Fibroblast of mammary gland (primary cell): ENCODE results near the gene GNB1.
"Not testable (repeated sequence)": the region's sequence is repeated elsewhere in the genome, so short reads cannot be mapped to it uniquely, and the experiment has no call there.

Experiments used
- DNase-seq: peaks from one replicate; pipeline ENCODE4 v3.0.0-alpha.2; 2010; ENCODE audit warnings: low read depth
- H3K4me3 ChIP-seq: 2 replicates; pipeline ENCODE4 v1.5.1; 2011; ENCODE audit warnings: low read depth, mild to moderate bottlenecking, low read length, moderate library complexity; ENCODE audit not compliant: control insufficient read depth
- CTCF ChIP-seq: conservative IDR thresholded peaks from 2 replicates; pipeline ENCODE4 v1.5.1; 2011; ENCODE audit warnings: low read depth, low read length, inconsistent platforms; ENCODE audit not compliant: control insufficient read depth, insufficient read depth

Gene GNB1

DNA sequence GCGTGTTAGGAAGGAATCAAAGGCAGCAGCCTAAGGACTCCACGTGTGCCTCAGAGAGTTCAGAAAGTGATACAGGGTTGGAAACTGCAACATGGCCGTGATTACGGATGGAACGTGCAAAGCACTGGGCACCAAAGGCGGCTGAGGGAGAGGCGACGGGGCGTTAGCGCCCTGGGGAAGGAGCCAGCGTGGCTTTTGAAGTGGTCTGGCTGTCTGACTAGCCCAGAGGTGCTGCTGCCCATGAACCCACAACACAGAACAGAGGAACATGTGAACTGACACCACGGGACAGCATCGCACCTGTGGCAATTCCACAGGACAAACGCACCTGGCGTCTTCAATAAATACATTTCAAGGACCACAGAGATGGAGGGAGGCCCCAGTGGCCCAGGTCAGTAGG, 46.2 kb upstream of the GNB1 start:
- no peak for TF ChIP-seq CTCF
- H3K4me3 ChIP-seq: no peak overlapping the region
- DNase-seq: no peak

DNA sequence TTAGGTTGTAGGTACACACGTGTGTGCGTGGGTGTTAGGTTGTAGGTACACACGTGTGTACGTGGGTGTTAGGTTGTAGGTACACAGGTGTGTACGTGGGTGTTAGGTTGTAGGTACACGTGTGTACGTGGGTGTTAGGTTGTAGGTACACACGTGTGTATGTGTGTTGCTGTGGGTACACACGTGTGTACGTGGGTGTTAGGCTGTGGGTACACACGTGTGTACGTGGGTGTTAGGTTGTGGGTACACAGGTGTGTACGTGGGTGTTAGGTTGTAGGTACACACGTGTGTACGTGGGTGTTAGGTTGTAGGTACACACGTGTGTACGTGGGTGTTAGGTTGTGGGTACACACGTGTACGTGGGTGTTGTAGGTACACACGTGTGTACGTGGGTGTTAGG, 44.0 kb upstream of the GNB1 start:
- not testable (repeated sequence) for H3K4me3 ChIP-seq, DNase-seq

DNA sequence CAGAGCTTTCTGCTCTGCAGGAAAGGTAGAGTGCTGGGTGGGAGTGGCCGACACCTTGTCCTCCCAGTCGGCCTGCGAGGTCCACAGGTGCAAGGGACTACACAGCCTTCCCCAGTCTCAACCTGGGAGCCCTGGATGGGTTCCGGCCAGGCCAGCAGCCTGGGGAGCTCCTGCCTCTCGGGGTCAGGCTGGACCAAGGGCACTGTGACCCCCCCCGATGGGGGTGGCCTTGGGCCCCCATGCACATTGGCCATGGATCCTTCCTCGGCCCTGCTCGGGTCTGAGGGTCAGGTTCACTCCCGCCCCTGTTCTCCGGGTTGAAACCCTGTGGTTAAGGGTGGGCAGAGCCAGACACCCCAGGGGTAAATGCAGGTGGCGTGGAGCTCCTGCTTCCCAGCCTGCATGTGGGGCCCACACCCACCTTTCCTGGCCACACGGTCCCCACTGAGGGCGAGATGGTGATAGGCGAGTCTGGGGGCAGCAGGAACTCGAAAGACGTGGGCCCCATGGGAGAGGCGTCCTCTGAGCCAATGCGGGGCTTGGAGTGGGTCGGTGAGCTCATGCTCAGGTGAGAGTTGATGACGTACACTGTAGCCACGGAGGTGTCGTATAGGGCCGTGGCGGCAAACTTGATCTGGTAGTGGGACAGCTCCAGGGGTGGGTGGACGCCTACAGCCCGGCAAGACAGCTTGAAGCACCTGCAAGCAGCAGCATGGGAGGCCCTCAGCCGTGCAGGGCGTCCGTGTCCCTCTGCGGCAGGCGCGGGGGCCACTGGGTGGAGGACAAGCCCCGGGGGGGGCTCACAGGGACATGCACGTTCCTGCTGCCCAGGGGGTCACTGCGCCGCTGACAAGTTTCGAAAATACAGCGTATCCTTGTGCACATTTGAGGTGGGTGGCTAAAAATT, 39.0 kb upstream of the GNB1 start:
- no peak for DNase-seq
- H3K4me3 ChIP-seq: no peak overlapping the region
- no peak for TF ChIP-seq CTCF

DNA sequence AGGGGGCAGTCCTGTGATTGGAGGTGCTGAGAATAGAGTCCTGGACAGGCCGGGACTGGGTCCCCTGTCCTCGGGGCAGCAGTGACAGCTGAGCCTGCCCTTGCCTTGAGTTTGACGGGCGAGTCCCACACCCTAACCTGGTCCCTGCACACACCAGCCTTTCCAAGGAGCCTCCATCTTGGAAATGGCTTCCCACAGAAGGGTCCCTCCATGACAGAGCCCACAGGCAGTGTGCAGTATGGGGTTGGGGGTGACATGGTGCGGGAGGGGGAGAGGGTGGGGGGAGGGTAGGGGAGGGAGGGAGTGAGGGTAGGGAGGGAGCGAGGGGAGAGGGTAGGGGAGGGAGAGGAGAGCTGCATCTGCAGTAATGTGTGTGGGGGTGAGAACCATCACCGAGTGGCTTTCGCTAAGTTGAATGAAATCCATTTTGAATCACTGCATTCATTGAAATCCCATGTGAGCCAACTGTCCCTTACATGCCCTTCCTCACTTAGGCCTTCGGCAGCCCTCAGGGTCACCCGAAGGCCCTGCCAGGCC, 38.3 kb upstream of the GNB1 start:
- H3K4me3 ChIP-seq: no peak overlapping the region
- no peak for DNase-seq
- TF ChIP-seq CTCF: no peak

DNA sequence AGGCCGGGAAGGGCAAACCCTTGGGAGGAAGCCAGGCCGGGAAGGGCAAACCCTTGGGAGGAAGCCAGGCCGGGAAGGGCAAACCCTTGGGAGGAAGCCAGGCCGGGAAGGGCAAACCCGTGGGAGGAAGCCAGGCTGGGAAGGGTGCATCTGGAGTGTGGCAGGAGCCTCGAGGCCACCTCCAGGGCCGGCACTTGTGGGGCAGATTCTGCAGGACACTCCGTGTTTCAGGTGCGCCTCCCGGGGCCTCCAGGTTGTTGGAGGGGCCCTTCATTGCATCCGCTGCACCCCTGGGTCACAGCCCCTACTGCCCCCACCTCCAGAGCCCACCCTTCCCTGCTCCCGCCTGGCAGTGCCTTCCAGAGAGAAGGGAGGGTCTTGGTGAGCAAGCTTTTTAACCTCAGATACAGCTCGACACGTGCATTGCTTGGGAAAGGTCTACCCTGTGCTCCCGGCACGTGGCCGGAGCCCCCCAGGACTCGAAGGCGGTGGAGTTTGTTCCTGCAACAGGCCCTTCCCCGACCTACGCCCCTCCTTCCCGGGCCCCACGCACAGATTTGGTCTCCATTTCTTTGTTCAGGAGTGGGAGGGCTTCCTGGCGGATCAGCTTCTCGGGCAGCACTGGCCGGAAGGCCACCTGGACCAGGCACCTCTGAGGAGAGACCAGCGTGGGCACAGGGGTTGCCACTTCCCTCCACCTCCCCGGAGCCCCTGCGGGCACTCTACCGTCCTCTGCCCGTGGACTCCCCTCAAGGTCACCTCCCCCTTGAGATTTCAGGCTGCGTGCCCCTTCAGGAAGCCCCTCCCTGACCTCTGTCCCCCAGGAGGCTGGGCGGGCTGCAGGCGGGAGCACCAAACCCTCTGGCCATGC, 37.6 kb upstream of the GNB1 start:
- H3K4me3 ChIP-seq: no peak overlapping the region
- TF ChIP-seq CTCF: no peak
- no peak for DNase-seq

GRCh38 chr1:1927751-1928150, 36.9 kb upstream of the GNB1 start:
- H3K4me3 ChIP-seq: no peak overlapping the region
- no peak for DNase-seq
- TF ChIP-seq CTCF: no peak

GRCh38 chr1:1926886-1927660, 36.2 kb upstream of the GNB1 start:
- no peak overlapping the region for H3K4me3 ChIP-seq
- DNase-seq: no peak
- no peak for TF ChIP-seq CTCF
